ENCODE results near the gene LRRC55. TPM values are rescaled to one million over a fixed set of nuclear protein-coding genes. Genes with fewer than 3 reads are reported as not detected.

Gene LRRC55, protein sequence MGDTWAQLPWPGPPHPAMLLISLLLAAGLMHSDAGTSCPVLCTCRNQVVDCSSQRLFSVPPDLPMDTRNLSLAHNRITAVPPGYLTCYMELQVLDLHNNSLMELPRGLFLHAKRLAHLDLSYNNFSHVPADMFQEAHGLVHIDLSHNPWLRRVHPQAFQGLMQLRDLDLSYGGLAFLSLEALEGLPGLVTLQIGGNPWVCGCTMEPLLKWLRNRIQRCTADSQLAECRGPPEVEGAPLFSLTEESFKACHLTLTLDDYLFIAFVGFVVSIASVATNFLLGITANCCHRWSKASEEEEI
- under 0.01 TPM in 2 replicates for total RNA-seq

GRCh38 chr11:57181678-57182305 is at the start of gene LRRC55:
Gene LRRC55, plus strand, starts transcription at chr11:57181953. Its CDS starts 70 bp downstream, at chr11:57182023.

GRCh38 chr11:57237204-57237681 is 55.5 kb downstream of the LRRC55 start, which contains the start of gene APLNR:
Gene APLNR, minus strand, starts transcription at chr11:57237250. Its CDS starts 246 bp downstream, at chr11:57237004.

Other genes starting within 250 kb of the LRRC55 start
- not detected in 2 replicates for gene OR5AK2, start 193.0 kb upstream of the LRRC55 start, total RNA-seq
- gene APLNR, start 55.3 kb downstream of the LRRC55 start, total RNA-seq: under 0.01 TPM in 1 of 2 replicates, not detected in the other
- 45.7 and 47.4 TPM in 2 replicates for gene TNKS1BP1, start 143.0 kb downstream of the LRRC55 start, total RNA-seq
- gene SSRP1, start 153.9 kb downstream of the LRRC55 start, total RNA-seq: 38.7 and 62.8 TPM in 2 replicates
- not detected in 2 replicates for gene P2RX3, start 156.4 kb downstream of the LRRC55 start, total RNA-seq
- not detected in 2 replicates for gene PRG3, start 199.2 kb downstream of the LRRC55 start, total RNA-seq
- gene PRG2, start 208.7 kb downstream of the LRRC55 start, total RNA-seq: 0.11 and 0.26 TPM in 2 replicates
- 15.4 and 15.6 TPM in 2 replicates for gene SLC43A3, start 245.2 kb downstream of the LRRC55 start, total RNA-seq

Measured in dermis lymphatic vessel endothelial cell (primary cell).